Esophagus squamous epithelium (tissue), 5 donors: ENCODE data around the gene OSBPL5. TPM values are rescaled to one million over a fixed set of nuclear protein-coding genes. Genes with fewer than 3 reads are reported as not detected.

Source experiments
- DNase-seq: peaks from one replicate; lab custom pipeline; 2025; lab: John Stamatoyannopoulos, UW
- H3K27ac ChIP-seq, 4 donors: fragments of 200-600 bp; sonication (generic); one replicate each; pipeline ENCODE4 v1.5.1; 2016 to 2019; ENCODE audit warnings: mild to moderate bottlenecking in 1 of 4
- H3K27me3 ChIP-seq, 4 donors: fragments of 200-600 bp; sonication (generic); 1 replicate in 3 of 4; 2 replicates in 1 of 4; pipeline versions ENCODE4 v1.5.1 to v1.6.0; 2017 to 2021; ENCODE audit warnings: antibody characterized with exemption in 1 of 4
- H3K36me3 ChIP-seq, 3 donors: fragments of 200-600 bp; sonication (generic); one replicate each; pipeline ENCODE4 v1.5.1; 2016 to 2019
- H3K4me1 ChIP-seq, 3 donors: fragments of 200-600 bp; sonication (generic); one replicate each; pipeline ENCODE4 v1.5.1; 2017 to 2019
- H3K4me3 ChIP-seq, 4 donors: fragments of 200-600 bp; sonication (generic); 1 replicate in 3 of 4; 2 replicates in 1 of 4; pipeline ENCODE4 v1.5.1; 2016 to 2019; ENCODE audit warnings: mild to moderate bottlenecking in 2 of 4, moderate library complexity in 1 of 4
- H3K9me3 ChIP-seq, 3 donors: fragments of 200-600 bp; sonication (generic); one replicate each; pipeline ENCODE4 v1.5.1; 2016 to 2019
- POLR2A ChIP-seq, 4 donors: fragments of 450-650 bp; IDR thresholded peaks; one replicate each; pipeline ENCODE4 v1.6.1; 2017; ENCODE audit warnings: antibody characterized with exemption in 4 of 4, mild to moderate bottlenecking in 4 of 4, moderate library complexity in 3 of 4
- WGBS, 2 donors: methylation state at CpG; one replicate each; pipeline ENCODE4 v1.1.5; 2018; 5-methylcytosine and 5-hydroxymethylcytosine counted together
- intact Hi-C: fragments of 100-400 bp; cut with DNase I; formaldehyde crosslinking; loops from one replicate; pipeline ENCODE4 v1.15.0; 2022
- total RNA-seq, 4 donors: library from RNA; depleted of rRNA; stranded (reverse); fragments of >200 nt; gene quantifications; one replicate each; pipeline ENCODE4 v1.1.0, GENCODE V29; 2016
- TF ChIP-seq, protein P1 (sequence below), 6 experiments: fragments of 450-650 bp in 4 of 6; fragments of 200-600 bp in 2 of 6; sonication (generic) in 2 of 6; IDR thresholded peaks; one replicate each; pipeline ENCODE4 v1.5.1; 2016 to 2019; ENCODE audit warnings: antibody characterized with exemption in 6 of 6, mild to moderate bottlenecking in 4 of 6, moderate library complexity in 4 of 6
- donor health status: DM: yes; HTN: yes; CAD: no.

Gene OSBPL5
- total RNA-seq, 4 donors from 2014 or later: 11.9 to 30.9 (median 17.9) TPM

- peaks cover 0 to 61% (median 0%) of the 10 kb centered on the region in 4 donors for H3K27me3 ChIP-seq
- no peak overlapping the region for H3K27ac ChIP-seq
- TF ChIP-seq, protein P1, sequence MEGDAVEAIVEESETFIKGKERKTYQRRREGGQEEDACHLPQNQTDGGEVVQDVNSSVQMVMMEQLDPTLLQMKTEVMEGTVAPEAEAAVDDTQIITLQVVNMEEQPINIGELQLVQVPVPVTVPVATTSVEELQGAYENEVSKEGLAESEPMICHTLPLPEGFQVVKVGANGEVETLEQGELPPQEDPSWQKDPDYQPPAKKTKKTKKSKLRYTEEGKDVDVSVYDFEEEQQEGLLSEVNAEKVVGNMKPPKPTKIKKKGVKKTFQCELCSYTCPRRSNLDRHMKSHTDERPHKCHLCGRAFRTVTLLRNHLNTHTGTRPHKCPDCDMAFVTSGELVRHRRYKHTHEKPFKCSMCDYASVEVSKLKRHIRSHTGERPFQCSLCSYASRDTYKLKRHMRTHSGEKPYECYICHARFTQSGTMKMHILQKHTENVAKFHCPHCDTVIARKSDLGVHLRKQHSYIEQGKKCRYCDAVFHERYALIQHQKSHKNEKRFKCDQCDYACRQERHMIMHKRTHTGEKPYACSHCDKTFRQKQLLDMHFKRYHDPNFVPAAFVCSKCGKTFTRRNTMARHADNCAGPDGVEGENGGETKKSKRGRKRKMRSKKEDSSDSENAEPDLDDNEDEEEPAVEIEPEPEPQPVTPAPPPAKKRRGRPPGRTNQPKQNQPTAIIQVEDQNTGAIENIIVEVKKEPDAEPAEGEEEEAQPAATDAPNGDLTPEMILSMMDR (IDR thresholded peaks at IDR 0.05): no peak
- no peak for TF ChIP-seq POLR2A (IDR thresholded peaks at IDR 0.05)
- H3K4me1 ChIP-seq: peaks cover 0 to 6% (median 0%) of the 10 kb centered on the region in 3 donors
- H3K9me3 ChIP-seq: no peaks in the 10 kb centered on the region
- 86 to 88% methylated on average over 12 to 18 of the region's 19 CpGs for WGBS, 2 donors
- no peaks in the 10 kb centered on the region for H3K36me3 ChIP-seq
- no peak for DNase-seq
- intact Hi-C loops: no loop called here
- H3K4me3 ChIP-seq: no peak overlapping the region
Observed at GRCh38 chr11:3191586-3192324, 26.6 kb upstream of the OSBPL5 start.

GRCh38 chr11:3190600-3190999 lies 25.5 kb upstream of the OSBPL5 start:
- no peaks in the 10 kb centered on the region for H3K4me1 ChIP-seq
- no peak overlapping the region for H3K4me3 ChIP-seq
- H3K36me3 ChIP-seq: no peaks in the 10 kb centered on the region
- peaks cover 0 to 56% (median 0%) of the 10 kb centered on the region in 4 donors for H3K27me3 ChIP-seq
- TF ChIP-seq, protein P1 (IDR thresholded peaks at IDR 0.05): no peak
- no peak for TF ChIP-seq POLR2A (IDR thresholded peaks at IDR 0.05)
- H3K27ac ChIP-seq: no peak overlapping the region
- intact Hi-C loops: no loop called here
- 73 to 76% methylated on average over 4 to 5 of the region's 6 CpGs for WGBS, 2 donors
- DNase-seq: no peak
- H3K9me3 ChIP-seq: no peaks in the 10 kb centered on the region

- no peak for DNase-seq
- H3K36me3 ChIP-seq: no peaks in the 10 kb centered on the region
- H3K9me3 ChIP-seq: no peaks in the 10 kb centered on the region
- no peaks in the 10 kb centered on the region for H3K4me1 ChIP-seq
- peaks cover 0 to 54% (median 0%) of the 10 kb centered on the region in 4 donors for H3K27me3 ChIP-seq
- TF ChIP-seq, protein P1 (IDR thresholded peaks at IDR 0.05): no peak
- TF ChIP-seq POLR2A (IDR thresholded peaks at IDR 0.05): no peak
- no peak overlapping the region for H3K27ac ChIP-seq
- 80 to 83% methylated on average over 10 to 11 of the region's 11 CpGs for WGBS, 2 donors
- intact Hi-C loops: no loop called here
- H3K4me3 ChIP-seq: no peak overlapping the region
Observed at GRCh38 chr11:3189886-3190583, 24.9 kb upstream of the OSBPL5 start.

DNA sequence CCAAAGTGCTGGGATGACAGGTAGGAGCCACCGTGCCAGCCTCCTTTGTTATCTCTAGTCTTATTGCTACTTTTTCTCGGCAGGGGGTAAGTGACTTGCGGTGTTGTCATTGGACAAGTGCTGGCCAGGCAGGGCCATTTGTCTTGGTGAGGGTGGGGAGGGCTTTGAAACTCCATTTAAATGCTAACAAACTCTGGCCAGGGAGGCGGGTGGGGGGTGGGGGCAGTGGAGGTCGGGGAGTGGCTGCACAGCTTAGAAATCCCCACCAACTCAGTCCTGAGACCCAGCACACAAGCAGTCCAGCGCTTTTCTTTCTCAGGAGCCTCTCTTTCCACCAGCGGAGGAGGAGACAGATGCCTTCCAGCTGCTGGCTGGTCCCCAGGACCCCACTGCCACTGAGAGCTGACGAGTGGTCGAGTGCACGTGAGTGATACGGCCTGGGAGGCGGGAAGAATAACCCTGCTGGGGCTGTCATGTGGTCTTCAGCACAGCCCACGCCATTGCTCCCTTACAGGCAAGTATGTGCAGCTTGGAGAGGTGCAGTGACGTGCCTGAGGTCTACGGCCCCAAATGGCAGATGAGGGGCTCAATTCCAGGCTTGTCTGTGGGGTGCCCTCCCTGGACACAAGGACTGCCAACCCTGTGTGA lies 24.2 kb upstream of the OSBPL5 start:
- TF ChIP-seq POLR2A (IDR thresholded peaks at IDR 0.05): no peak
- TF ChIP-seq, protein P1 (IDR thresholded peaks at IDR 0.05): no peak
- WGBS, 2 donors: 52 to 65% methylated on average over 3 to 6 of the region's 15 CpGs

More for the DNA sequence above, 24.2 kb upstream of the OSBPL5 start:
- H3K36me3 ChIP-seq: no peaks in the 10 kb centered on the region
- peaks cover 0 to 49% (median 0%) of the 10 kb centered on the region in 4 donors for H3K27me3 ChIP-seq
- no peak overlapping the region for H3K4me3 ChIP-seq
- H3K9me3 ChIP-seq: no peaks in the 10 kb centered on the region
- H3K4me1 ChIP-seq: no peaks in the 10 kb centered on the region
- no peak for DNase-seq
- H3K27ac ChIP-seq: no peak overlapping the region
- intact Hi-C loops: no loop called here
